ENCODE measurements around the gene TMEM181. TPM values are rescaled to one million over a fixed set of nuclear protein-coding genes. Genes with fewer than 3 reads are reported as not detected.
"Not testable (repeated sequence)": the region's sequence is repeated elsewhere in the genome, so short reads cannot be mapped to it uniquely, and the experiment has no call there.

Gene TMEM181
- polyA plus RNA-seq, 4 donors = 14.9 to 41.1 (median 19.1) TPM

DNA sequence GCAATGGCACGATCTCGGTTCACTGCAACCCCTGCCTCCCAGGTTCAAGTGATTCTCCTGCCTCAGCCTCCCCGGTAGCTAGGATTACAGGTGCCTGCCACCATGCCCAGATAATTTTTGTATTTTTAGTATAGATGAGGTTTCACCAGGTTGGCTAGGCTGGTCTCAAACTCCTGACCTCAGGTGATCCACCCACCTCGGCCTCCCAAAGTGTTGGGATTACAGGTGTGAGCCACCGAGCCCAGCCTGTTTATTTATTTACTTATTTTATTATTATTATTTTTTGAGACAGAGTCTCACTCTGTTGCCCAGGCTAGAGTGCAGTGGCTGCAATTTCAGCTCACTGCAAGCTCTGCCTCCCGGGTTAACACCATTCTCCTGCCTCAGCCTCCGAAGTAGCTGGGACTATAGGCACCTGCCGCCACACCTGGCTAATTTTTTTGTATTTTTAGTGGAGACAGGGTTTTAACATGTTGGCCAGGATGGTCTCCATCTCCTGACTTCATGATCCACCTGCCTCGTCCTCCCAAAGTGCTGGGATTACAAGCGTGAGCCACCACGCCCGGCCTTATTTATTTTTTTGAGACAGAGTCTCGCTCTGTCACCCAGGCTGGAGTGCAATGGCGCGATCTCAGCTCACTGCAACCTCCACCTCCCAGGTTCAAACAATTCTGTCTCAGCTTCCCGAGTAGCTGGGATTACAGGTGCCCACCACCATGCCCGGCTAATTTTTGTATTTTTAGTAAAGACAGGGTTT, 92.3 kb downstream of the TMEM181 start:
- Histone ChIP-seq H3K4me1 (ENCODE audit: control insufficient read depth in 3 of 3, insufficient read depth in 2 of 3, low read depth in 1 of 3, low read length in 2 of 3) (peaks cover 2 to 12% (median 4%) of the 10 kb centered on the region in 3 donors), H3K27ac (ENCODE audit: low read depth in 1 of 3, low read length in 2 of 3) (peak overlapping the region in 1 of 3 donors; percentile 87)
- WGBS, 3 donors = 80 to 94% (median 90%) methylated on average over 17 of the region's 17 CpGs
- not testable (repeated sequence) for H3K9me3 ChIP-seq (ENCODE audit: control insufficient read depth in 2 of 2, insufficient read depth in 1 of 2, low read depth in 1 of 2, low read length in 1 of 2); FAIRE-seq; H3K27me3 ChIP-seq (ENCODE audit: control insufficient read depth in 3 of 3, insufficient read depth in 3 of 3, low read length in 3 of 3); DNase-seq; H3K36me3 ChIP-seq (ENCODE audit: control insufficient read depth in 3 of 3, insufficient read depth in 2 of 3, low read depth in 1 of 3, low read length in 3 of 3); H3K4me3 ChIP-seq (ENCODE audit: low read depth in 1 of 3, low read length in 3 of 3)

DNA sequence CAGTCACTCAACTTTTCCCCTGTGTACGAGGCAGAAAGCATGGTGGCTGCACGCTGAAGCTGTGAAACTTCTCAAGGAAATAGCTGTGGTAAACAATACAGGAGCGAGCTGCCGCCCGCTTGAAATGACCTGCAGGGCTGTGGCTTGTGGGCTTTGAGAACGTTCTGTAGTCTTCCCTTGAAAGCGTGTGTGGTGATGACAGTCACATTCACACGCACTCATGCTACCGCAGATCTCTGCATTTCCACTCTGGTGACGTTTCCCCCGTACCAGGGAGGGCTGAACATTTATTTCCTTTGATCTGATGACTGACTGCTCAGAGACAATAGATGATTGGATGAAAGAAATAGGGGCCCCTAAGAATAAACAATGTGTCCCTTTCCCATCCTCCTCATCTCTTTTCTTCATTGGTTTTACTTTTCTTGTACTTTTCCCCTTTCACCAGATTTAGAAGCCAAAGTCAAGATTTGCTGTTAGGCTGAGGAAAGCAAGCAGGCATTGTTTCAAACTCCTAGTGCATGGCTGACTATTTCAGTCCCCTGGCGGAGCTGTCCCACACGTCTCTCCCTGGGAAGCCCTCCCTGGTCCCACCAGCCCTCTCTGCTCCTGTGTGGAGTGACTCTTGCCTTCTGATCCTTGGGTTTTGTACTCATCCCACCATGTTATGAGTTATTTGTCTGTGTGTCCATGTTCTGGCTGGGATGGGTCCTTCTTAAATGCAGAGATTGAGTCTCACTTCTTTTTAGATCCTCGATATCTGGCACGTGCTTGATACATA, 93.9 kb downstream of the TMEM181 start:
- H3K4me3 ChIP-seq (ENCODE audit: low read depth in 1 of 3, low read length in 3 of 3) = no peak overlapping the region

DNA sequence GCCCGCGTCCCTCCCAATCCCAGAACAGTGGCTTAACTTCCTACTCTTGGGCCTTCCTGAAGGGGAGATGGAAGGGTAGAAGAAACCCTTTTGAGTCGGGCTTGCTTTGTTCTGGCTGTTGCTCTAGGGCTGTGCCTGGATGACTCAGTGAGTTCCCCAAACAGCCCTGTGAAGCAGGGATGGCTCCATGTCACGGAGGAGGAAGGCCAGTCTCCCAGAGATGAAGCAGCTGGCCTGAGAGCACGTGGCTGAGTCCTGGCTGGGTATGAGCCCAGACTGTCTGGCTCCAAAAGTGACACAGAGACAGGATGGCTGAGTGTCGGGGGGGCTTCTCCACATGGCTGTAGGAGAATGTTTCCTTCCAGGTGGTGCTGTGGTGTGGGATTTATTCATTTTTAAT, 94.6 kb downstream of the TMEM181 start:
- Histone ChIP-seq H3K27me3 (ENCODE audit: control insufficient read depth in 3 of 3, insufficient read depth in 3 of 3, low read length in 3 of 3) (no peaks in the 10 kb centered on the region), H3K4me1 (ENCODE audit: control insufficient read depth in 3 of 3, insufficient read depth in 2 of 3, low read depth in 1 of 3, low read length in 2 of 3) (peaks cover 2 to 14% (median 4%) of the 10 kb centered on the region in 3 donors), H3K27ac (ENCODE audit: low read depth in 1 of 3, low read length in 2 of 3) (peak overlapping the region; percentile 2 to 86 (median 57)), H3K9me3 (ENCODE audit: control insufficient read depth in 2 of 2, insufficient read depth in 1 of 2, low read depth in 1 of 2, low read length in 1 of 2) (no peaks in the 10 kb centered on the region), H3K36me3 (ENCODE audit: control insufficient read depth in 3 of 3, insufficient read depth in 2 of 3, low read depth in 1 of 3, low read length in 3 of 3) (no peaks in the 10 kb centered on the region), H3K4me3 (ENCODE audit: low read depth in 1 of 3, low read length in 3 of 3) (no peak overlapping the region)
- no peak for DNase-seq
- 63 to 75% (median 72%) methylated on average over 6 of the region's 6 CpGs for WGBS, 3 donors
- FAIRE-seq = no peak

More for the DNA sequence above, 93.9 kb downstream of the TMEM181 start:
- Histone ChIP-seq H3K9me3 (ENCODE audit: control insufficient read depth in 2 of 2, insufficient read depth in 1 of 2, low read depth in 1 of 2, low read length in 1 of 2) (no peaks in the 10 kb centered on the region), H3K27me3 (ENCODE audit: control insufficient read depth in 3 of 3, insufficient read depth in 3 of 3, low read length in 3 of 3) (no peaks in the 10 kb centered on the region), H3K4me1 (ENCODE audit: control insufficient read depth in 3 of 3, insufficient read depth in 2 of 3, low read depth in 1 of 3, low read length in 2 of 3) (peaks cover 2 to 14% (median 4%) of the 10 kb centered on the region in 3 donors), H3K27ac (ENCODE audit: low read depth in 1 of 3, low read length in 2 of 3) (peak overlapping the region; percentile 2 to 87 (median 57)), H3K36me3 (ENCODE audit: control insufficient read depth in 3 of 3, insufficient read depth in 2 of 3, low read depth in 1 of 3, low read length in 3 of 3) (no peaks in the 10 kb centered on the region)
- peak in 1 of 2 donors; percentile 80 for DNase-seq
- WGBS, 3 donors = 65 to 80% (median 69%) methylated on average over 15 of the region's 15 CpGs
- FAIRE-seq = no peak

DNA sequence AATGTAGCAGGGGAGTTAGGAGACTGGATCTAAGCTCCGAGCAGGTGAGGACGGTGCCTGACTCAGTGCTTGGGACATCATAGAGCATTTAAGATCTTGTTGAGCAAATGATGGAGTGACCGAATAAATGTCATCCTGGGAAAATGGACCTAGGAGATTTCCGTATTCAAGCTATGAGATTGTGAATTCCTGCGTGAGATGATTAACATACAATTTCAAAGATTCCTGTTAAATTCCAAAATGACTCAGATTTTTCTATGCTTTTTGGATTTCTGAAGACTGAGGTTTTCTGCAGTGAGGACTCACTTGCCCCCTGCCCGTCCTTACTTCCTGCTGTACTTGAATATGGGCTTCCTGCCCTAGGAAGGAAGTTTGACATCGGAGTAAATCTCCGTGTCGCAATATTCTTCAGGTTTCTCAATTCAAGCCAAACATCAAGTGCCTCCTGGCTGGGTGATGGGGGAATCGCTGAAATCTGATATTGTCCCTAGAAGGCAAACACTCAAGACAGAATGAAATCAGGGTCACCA, 95.1 kb downstream of the TMEM181 start:
- WGBS, 3 donors = 53 to 89% (median 81%) methylated on average over 10 of the region's 10 CpGs

DNA sequence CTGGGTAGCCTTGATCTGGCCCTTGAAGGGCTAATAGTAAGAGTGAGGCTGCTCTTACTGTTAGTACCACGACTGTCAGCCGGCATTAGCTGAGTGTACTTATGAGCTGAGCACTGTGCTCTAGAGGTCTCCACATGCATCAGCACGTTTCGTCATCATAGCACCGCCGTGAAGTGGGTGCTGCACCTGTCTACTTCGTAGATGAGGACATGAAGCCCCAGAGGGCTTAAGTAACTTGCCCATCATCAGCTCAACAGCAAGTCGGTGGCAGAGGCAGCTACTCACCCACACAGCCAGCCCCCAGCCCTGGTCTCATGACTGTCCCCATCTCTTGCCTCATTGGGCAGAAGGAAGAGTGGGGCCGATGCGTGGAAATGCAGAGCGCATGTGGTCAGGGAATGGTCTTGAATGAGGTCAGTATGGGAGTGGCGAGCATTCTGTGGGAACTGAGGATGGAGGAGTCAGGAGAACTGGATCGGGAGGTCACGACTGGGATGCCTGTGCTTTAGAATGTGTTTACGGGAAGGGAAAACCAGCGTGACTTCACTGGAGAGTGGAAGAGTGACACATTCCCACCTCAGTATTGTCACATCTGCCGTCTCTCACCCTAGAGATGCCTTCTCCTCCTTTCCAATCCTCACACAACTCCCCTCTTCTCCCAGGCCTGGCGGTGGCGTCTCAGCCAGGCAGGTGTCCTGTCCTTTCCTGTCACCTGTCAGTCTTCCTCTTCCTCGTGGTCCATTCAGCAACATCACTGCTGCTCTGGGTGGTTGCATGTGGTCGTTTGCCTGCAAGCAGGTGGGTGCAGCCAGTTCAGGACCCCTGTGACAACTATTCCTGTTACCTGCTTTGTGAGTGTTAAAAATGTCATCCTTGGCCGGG, 95.9 kb downstream of the TMEM181 start:
- no peak for FAIRE-seq

More for the DNA sequence above, 95.1 kb downstream of the TMEM181 start:
- H3K4me1 ChIP-seq (ENCODE audit: control insufficient read depth in 3 of 3, insufficient read depth in 2 of 3, low read depth in 1 of 3, low read length in 2 of 3) = peaks cover 2 to 14% (median 4%) of the 10 kb centered on the region in 3 donors
- H3K27ac ChIP-seq (ENCODE audit: low read depth in 1 of 3, low read length in 2 of 3) = peak overlapping the region in 1 of 3 donors; percentile 86
- H3K4me3 ChIP-seq (ENCODE audit: low read depth in 1 of 3, low read length in 3 of 3) = no peak overlapping the region
- FAIRE-seq (no peak), DNase-seq (no peak)
- no peaks in the 10 kb centered on the region for H3K36me3 ChIP-seq (ENCODE audit: control insufficient read depth in 3 of 3, insufficient read depth in 2 of 3, low read depth in 1 of 3, low read length in 3 of 3)
- no peaks in the 10 kb centered on the region for H3K9me3 ChIP-seq (ENCODE audit: control insufficient read depth in 2 of 2, insufficient read depth in 1 of 2, low read depth in 1 of 2, low read length in 1 of 2)
- H3K27me3 ChIP-seq (ENCODE audit: control insufficient read depth in 3 of 3, insufficient read depth in 3 of 3, low read length in 3 of 3) = no peaks in the 10 kb centered on the region

DNA sequence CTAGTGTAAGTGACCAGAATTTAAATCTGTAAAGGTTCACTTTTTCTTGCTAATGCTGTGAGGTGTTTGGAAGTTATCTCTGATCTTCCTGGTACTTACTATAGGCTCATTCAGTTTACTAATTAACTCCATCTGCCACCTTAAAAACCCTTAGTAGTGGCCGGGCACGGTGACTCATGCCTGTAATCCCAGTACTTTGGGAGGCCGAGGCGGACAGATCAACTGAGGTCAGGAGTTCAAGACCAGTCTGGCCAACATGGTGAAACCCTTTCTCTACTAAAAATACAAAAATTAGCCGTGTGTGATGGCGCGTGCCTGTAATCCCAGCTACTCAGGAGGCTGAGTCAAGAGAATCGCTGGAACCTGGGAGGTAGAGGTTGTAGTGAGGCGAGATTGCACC, 97.1 kb downstream of the TMEM181 start:
- DNase-seq = peak; percentile 63 to 75
- H3K9me3 ChIP-seq (ENCODE audit: control insufficient read depth in 2 of 2, insufficient read depth in 1 of 2, low read depth in 1 of 2, low read length in 1 of 2); FAIRE-seq; H3K27ac ChIP-seq (ENCODE audit: low read depth in 1 of 3, low read length in 2 of 3); H3K36me3 ChIP-seq (ENCODE audit: control insufficient read depth in 3 of 3, insufficient read depth in 2 of 3, low read depth in 1 of 3, low read length in 3 of 3); H3K4me3 ChIP-seq (ENCODE audit: low read depth in 1 of 3, low read length in 3 of 3); H3K27me3 ChIP-seq (ENCODE audit: control insufficient read depth in 3 of 3, insufficient read depth in 3 of 3, low read length in 3 of 3): not testable (repeated sequence)
- 37 to 60% (median 38%) methylated on average over 9 of the region's 9 CpGs for WGBS, 3 donors
- H3K4me1 ChIP-seq (ENCODE audit: control insufficient read depth in 3 of 3, insufficient read depth in 2 of 3, low read depth in 1 of 3, low read length in 2 of 3) = peaks cover 2 to 19% (median 4%) of the 10 kb centered on the region in 3 donors

More for the DNA sequence above, 95.9 kb downstream of the TMEM181 start:
- DNase-seq = no peak
- Histone ChIP-seq H3K36me3 (ENCODE audit: control insufficient read depth in 3 of 3, insufficient read depth in 2 of 3, low read depth in 1 of 3, low read length in 3 of 3) (no peaks in the 10 kb centered on the region), H3K4me3 (ENCODE audit: low read depth in 1 of 3, low read length in 3 of 3) (no peak overlapping the region), H3K4me1 (ENCODE audit: control insufficient read depth in 3 of 3, insufficient read depth in 2 of 3, low read depth in 1 of 3, low read length in 2 of 3) (peaks cover 2 to 19% (median 4%) of the 10 kb centered on the region in 3 donors), H3K9me3 (ENCODE audit: control insufficient read depth in 2 of 2, insufficient read depth in 1 of 2, low read depth in 1 of 2, low read length in 1 of 2) (no peaks in the 10 kb centered on the region), H3K27me3 (ENCODE audit: control insufficient read depth in 3 of 3, insufficient read depth in 3 of 3, low read length in 3 of 3) (no peaks in the 10 kb centered on the region), H3K27ac (ENCODE audit: low read depth in 1 of 3, low read length in 2 of 3) (peak overlapping the region in 1 of 3 donors; percentile 66)
- WGBS, 3 donors = 81 to 87% (median 86%) methylated on average over 22 of the region's 22 CpGs

DNA sequence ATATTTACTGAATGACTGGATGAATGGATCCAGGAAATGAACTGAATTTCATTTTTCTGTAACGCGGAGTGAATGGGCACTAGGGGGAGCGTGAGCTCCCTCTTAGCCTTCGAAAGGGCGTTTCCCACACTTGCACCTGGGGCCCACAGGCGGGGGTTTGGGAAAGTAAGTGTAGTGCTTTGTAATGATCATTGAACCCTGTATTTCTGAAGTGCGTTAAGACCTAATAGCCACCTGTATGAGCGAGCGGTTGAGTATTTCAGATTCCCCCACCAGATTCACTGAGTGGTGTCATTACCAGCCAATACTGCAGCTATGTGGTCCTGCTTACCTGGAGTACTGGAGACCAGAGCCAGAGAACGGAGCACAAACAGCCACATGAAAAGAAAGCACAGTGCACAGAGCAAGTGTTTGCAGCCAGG, 100.5 kb downstream of the TMEM181 start:
- H3K27ac ChIP-seq (ENCODE audit: low read depth in 1 of 3, low read length in 2 of 3) = no peak overlapping the region
- H3K36me3 ChIP-seq (ENCODE audit: control insufficient read depth in 3 of 3, insufficient read depth in 2 of 3, low read depth in 1 of 3, low read length in 3 of 3) = peaks cover 0 to under 1% (median 0%) of the 10 kb centered on the region in 3 donors
- WGBS, 3 donors = 7 to 25% (median 21%) methylated on average over 10 of the region's 10 CpGs
- H3K4me3 ChIP-seq (ENCODE audit: low read depth in 1 of 3, low read length in 3 of 3) = no peak overlapping the region
- H3K9me3 ChIP-seq (ENCODE audit: control insufficient read depth in 2 of 2, insufficient read depth in 1 of 2, low read depth in 1 of 2, low read length in 1 of 2) = no peaks in the 10 kb centered on the region
- peaks cover 2 to 12% (median 4%) of the 10 kb centered on the region in 3 donors for H3K4me1 ChIP-seq (ENCODE audit: control insufficient read depth in 3 of 3, insufficient read depth in 2 of 3, low read depth in 1 of 3, low read length in 2 of 3)
- H3K27me3 ChIP-seq (ENCODE audit: control insufficient read depth in 3 of 3, insufficient read depth in 3 of 3, low read length in 3 of 3) = no peaks in the 10 kb centered on the region
- peak; percentile 75 to 81 for DNase-seq
- no peak for FAIRE-seq
